PC-3 (cell line): ENCODE data around the gene AQP2. TPM values are rescaled to one million over a fixed set of nuclear protein-coding genes. Genes with fewer than 3 reads are reported as not detected.
A peak's percentile ranks its signal among the peaks of the same experiment; 100 is the strongest.
"Not testable (repeated sequence)": the region's sequence is repeated elsewhere in the genome, so short reads cannot be mapped to it uniquely, and the experiment has no call there.

Experiments used
- ATAC-seq: fragments of 200-7000 bp; cut with Tn5 transposase; 2 replicates; pipeline ENCODE4 v1.9.1; 2020; ENCODE audit warnings: mild to moderate bottlenecking, moderate library complexity
- BruUV-seq: library from RNA; stranded (reverse); fragments of 400-500 nt; replicated peaks from 2 replicates; lab custom pipeline; 2021; lab: Mats Ljungman, UMichigan
- CTCF ChIA-PET: fragments of 300-600 bp; sonication (Branson Sonifier 250); formaldehyde crosslinking; loops from one replicate; lab custom pipeline; 2022; ENCODE audit warnings: antibody characterized with exemption; lab: Charles Lee
- POLR2A ChIA-PET: fragments of 300-600 bp; sonication (Branson Sonifier 250); formaldehyde crosslinking; loops from one replicate; lab custom pipeline; 2022; ENCODE audit warnings: antibody characterized with exemption; ENCODE audit not compliant: unreplicated experiment; lab: Charles Lee
- DNase-seq: peaks from one replicate; pipeline ENCODE4 v3.0.0-alpha.2; 2015
- H2AFZ ChIP-seq: fragments of 300-600 bp; sonication (generic); 2 replicates; pipeline ENCODE4 v1.6.0; 2016; ENCODE audit warnings: antibody characterized with exemption, low read length
- H3F3A ChIP-seq: fragments of 300-600 bp; sonication (generic); one replicate; pipeline ENCODE4 v1.6.0; 2017; ENCODE audit warnings: antibody characterized with exemption, low read length, control low read depth, mild to moderate bottlenecking; ENCODE audit not compliant: unreplicated experiment
- H3K27ac ChIP-seq: fragments of 300-600 bp; sonication (generic); 2 replicates; pipeline ENCODE4 v1.5.1; 2016; ENCODE audit warnings: mild to moderate bottlenecking, low read length
- H3K27me3 ChIP-seq: fragments of 300-600 bp; sonication (generic); 2 replicates; pipeline ENCODE4 v1.6.1; 2016; ENCODE audit warnings: low read length, mixed read lengths
- H3K36me3 ChIP-seq: fragments of 300-600 bp; sonication (generic); 2 replicates; pipeline ENCODE4 v1.6.1; 2016; ENCODE audit warnings: low read depth, mixed run types, low read length, mixed read lengths
- H3K4me1 ChIP-seq: fragments of 300-600 bp; sonication (generic); 2 replicates; pipeline ENCODE4 v1.5.1; 2016; ENCODE audit warnings: low read length; ENCODE audit not compliant: insufficient read depth
- H3K4me2 ChIP-seq: fragments of 300-600 bp; sonication (generic); 2 replicates; pipeline ENCODE4 v1.6.0; 2016; ENCODE audit warnings: low read length
- H3K4me3 ChIP-seq: fragments of 300-600 bp; sonication (generic); 2 replicates; pipeline ENCODE4 v1.5.1; 2016; ENCODE audit warnings: mild to moderate bottlenecking, low read length, mixed read lengths
- H3K79me2 ChIP-seq: fragments of 300-600 bp; sonication (generic); 2 replicates; pipeline ENCODE4 v1.6.1; 2017; ENCODE audit warnings: low read length, mixed read lengths
- H3K9ac ChIP-seq: fragments of 300-600 bp; sonication (generic); 2 replicates; pipeline ENCODE4 v1.6.0; 2016; ENCODE audit warnings: mild to moderate bottlenecking, low read length
- H3K9me2 ChIP-seq: fragments of 300-600 bp; sonication (generic); replicated peaks from 2 replicates; pipeline ENCODE4 v1.6.1; 2016; ENCODE audit warnings: mixed run types, low read length, mixed read lengths
- H3K9me3 ChIP-seq: fragments of 300-600 bp; sonication (generic); 2 replicates; pipeline ENCODE4 v1.6.1; 2016; ENCODE audit warnings: low read length, mixed read lengths
- H4K20me1 ChIP-seq: fragments of 300-600 bp; sonication (generic); 2 replicates; pipeline ENCODE4 v1.6.1; 2016; ENCODE audit warnings: low read length, mixed read lengths
- EZH2 ChIP-seq: fragments of 300-600 bp; sonication (generic); IDR thresholded peaks from one replicate; pipeline ENCODE4 v1.6.1; 2017; ENCODE audit warnings: antibody characterized with exemption, mild to moderate bottlenecking, low read length; ENCODE audit not compliant: unreplicated experiment
- EZH2phosphoT487 ChIP-seq: fragments of 300-600 bp; sonication (generic); IDR thresholded peaks from 2 replicates; pipeline ENCODE4 v1.6.1; 2018; ENCODE audit warnings: mild to moderate bottlenecking, antibody characterized with exemption, low read length, borderline replicate concordance
- intact Hi-C: fragments of 100-400 bp; cut with micrococcal nuclease; formaldehyde crosslinking; loops from 2 replicates; pipeline ENCODE4 v1.9.0; 2023
- total RNA-seq: library from RNA; depleted of rRNA; stranded (reverse); fragments of >200 nt; gene quantifications from 2 replicates; pipeline ENCODE4 v1.2.3, GENCODE V29; 2014
- TF ChIP-seq, protein P1 (sequence below): fragments of 300-600 bp; sonication (generic); conservative IDR thresholded peaks from 2 replicates; pipeline ENCODE4 v1.5.1; 2017; ENCODE audit warnings: antibody characterized with exemption, low read depth, mild to moderate bottlenecking, low read length

Gene AQP2
- total RNA-seq, 1 experiment from 2014 or later, result not detected

DNA sequence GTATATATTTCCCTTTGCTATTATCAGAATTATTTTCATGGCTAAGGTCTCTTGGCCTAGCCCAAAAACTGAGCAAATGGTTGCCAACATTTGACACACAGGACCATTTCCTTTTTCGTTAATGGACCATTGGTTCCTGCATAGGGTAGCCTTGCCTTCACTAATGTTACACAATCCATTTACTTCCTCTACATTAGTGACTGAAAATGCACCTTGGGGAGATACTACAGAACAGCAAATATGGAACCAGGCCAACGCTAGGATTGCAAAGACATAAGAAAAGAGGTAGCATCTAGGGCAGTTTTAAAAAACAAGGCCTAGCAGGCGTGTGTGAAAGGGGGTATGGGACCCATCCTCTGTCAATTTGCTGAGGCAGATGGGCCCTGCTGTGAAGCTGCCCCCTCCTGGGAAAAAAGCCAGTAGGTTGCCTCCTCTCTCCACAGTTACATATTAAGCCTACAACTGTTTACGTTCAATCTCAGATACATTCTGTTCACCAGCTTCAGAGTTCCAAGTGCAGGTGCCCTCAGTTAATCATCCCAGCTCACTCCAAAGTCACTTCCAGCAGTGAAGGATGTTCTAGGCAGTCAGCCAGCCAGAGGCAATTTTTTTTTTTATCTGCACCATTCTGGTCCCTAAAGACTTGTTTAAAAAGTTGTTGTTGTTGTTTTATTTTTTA lies 37.2 kb downstream of the AQP2 start:
- Histone ChIP-seq H3K4me1 (peaks cover 9% of the 10 kb centered on the region; the same call in 1 of the 2 replicates), H4K20me1 (no peaks in the 10 kb centered on the region), H2AFZ (no peak overlapping the region), H3F3A (no peaks in the 10 kb centered on the region), H3K9ac (no peak overlapping the region), H3K79me2 (no peaks in the 10 kb centered on the region), H3K27me3 (no peaks in the 10 kb centered on the region), H3K4me2 (no peak overlapping the region), H3K9me2 (no peaks in the 10 kb centered on the region), H3K27ac (no peak overlapping the region), H3K4me3 (no peak overlapping the region), H3K9me3 (no peaks in the 10 kb centered on the region), H3K36me3 (peaks cover 54% of the 10 kb centered on the region)
- no TSS peak for BruUV-seq
- DNase-seq (no peak), ATAC-seq (no peak)
- intact Hi-C loops, result no loop called here
- CTCF ChIA-PET, result no interaction called here
- TF ChIP-seq, protein P1, sequence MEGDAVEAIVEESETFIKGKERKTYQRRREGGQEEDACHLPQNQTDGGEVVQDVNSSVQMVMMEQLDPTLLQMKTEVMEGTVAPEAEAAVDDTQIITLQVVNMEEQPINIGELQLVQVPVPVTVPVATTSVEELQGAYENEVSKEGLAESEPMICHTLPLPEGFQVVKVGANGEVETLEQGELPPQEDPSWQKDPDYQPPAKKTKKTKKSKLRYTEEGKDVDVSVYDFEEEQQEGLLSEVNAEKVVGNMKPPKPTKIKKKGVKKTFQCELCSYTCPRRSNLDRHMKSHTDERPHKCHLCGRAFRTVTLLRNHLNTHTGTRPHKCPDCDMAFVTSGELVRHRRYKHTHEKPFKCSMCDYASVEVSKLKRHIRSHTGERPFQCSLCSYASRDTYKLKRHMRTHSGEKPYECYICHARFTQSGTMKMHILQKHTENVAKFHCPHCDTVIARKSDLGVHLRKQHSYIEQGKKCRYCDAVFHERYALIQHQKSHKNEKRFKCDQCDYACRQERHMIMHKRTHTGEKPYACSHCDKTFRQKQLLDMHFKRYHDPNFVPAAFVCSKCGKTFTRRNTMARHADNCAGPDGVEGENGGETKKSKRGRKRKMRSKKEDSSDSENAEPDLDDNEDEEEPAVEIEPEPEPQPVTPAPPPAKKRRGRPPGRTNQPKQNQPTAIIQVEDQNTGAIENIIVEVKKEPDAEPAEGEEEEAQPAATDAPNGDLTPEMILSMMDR, result no peak
- TF ChIP-seq EZH2phosphoT487 (no peak), EZH2 (no peak)
- POLR2A ChIA-PET, result no interaction called here

GRCh38 chr12:49989400-49989799 lies 38.9 kb downstream of the AQP2 start:
- H4K20me1 ChIP-seq, H3F3A ChIP-seq, H3K4me3 ChIP-seq, H3K9me3 ChIP-seq, POLR2A ChIA-PET, intact Hi-C loops, H3K27ac ChIP-seq, DNase-seq, H3K9me2 ChIP-seq, H3K9ac ChIP-seq, H3K4me2 ChIP-seq, CTCF ChIA-PET, H3K79me2 ChIP-seq, ATAC-seq, H3K4me1 ChIP-seq, H3K27me3 ChIP-seq, H2AFZ ChIP-seq: not testable (repeated sequence)
- H3K36me3 ChIP-seq, result peaks cover 65% of the 10 kb centered on the region
- TSS peak; percentile 38 for BruUV-seq

GRCh38 chr12:49990273-49990672 lies 39.7 kb downstream of the AQP2 start:
- Histone ChIP-seq H3K27ac (no peak overlapping the region), H2AFZ (no peak overlapping the region), H3K4me2 (no peak overlapping the region), H3K9me3 (no peaks in the 10 kb centered on the region), H3K4me1 (no peaks in the 10 kb centered on the region), H3K9ac (no peak overlapping the region), H3K27me3 (no peaks in the 10 kb centered on the region), H3K79me2 (no peaks in the 10 kb centered on the region), H3K9me2 (no peaks in the 10 kb centered on the region), H3K36me3 (peaks cover 72% of the 10 kb centered on the region), H3K4me3 (no peak overlapping the region), H3F3A (no peaks in the 10 kb centered on the region), H4K20me1 (no peaks in the 10 kb centered on the region)
- ChIA-PET CTCF (no interaction called here), POLR2A (no interaction called here)
- BruUV-seq, result no TSS peak
- TF ChIP-seq EZH2 (no peak), EZH2phosphoT487 (no peak)
- TF ChIP-seq, protein P1, result no peak
- intact Hi-C loops, result no loop called here
- no peak for ATAC-seq
- DNase-seq, result no peak
